Measurements from ENCODE around the gene STAT3. TPM values are rescaled to one million over a fixed set of nuclear protein-coding genes. Genes with fewer than 3 reads are reported as not detected.

Gene STAT3
- total and polyA plus RNA-seq, 9 of the 15 experiments (the other 6 are each of a cell fraction or from before 2014, with no cell fraction given): 90.0 to 179 (median 114) TPM

DNA sequence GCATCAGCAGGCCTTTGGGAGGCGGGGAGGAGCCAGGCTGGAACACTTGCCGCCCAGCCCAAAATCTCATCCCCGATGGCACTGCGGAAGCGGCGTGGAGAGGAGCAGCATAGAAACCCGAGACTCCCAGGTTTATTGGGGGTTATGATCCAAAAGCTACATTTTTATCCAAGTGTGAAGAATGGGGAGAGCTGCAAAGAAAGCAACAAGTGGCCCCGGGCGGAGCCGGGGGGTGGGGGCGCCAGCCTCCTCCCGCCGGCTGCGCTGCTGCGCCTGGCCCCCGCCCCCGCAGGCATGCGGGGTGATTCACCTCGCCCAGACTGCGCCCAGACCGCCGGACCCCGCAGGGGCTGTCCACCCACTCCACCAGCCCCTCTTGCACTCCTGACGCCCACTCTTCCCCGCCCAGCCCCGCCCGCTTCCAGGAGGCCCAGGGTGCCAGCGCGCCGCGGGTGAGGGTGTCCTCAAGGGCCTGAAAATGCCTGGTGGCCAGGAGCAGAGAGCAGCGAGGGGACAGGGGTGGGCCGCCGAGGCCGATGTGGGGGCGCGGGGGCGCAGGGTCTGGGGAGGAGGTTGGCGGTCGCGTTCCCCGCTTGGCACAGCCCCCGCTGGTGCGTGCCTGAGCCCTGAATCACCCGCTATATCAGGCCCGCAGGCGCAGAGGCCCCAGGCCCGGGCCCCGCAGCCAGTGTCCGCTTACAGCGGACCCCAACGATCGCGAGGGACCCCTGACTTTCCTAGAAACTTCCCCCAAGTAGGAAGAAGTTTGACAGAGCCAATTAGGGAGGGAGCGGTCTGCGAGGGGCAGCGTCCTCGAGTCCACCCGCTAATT lies 33.5 kb upstream of the STAT3 start (continued):
- TF ChIP-seq, protein P1, sequence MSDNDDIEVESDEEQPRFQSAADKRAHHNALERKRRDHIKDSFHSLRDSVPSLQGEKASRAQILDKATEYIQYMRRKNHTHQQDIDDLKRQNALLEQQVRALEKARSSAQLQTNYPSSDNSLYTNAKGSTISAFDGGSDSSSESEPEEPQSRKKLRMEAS (CRISPR knock-in tag; IDR thresholded peaks at IDR 0.05): no peak
- TF ChIP-seq, protein P2, sequence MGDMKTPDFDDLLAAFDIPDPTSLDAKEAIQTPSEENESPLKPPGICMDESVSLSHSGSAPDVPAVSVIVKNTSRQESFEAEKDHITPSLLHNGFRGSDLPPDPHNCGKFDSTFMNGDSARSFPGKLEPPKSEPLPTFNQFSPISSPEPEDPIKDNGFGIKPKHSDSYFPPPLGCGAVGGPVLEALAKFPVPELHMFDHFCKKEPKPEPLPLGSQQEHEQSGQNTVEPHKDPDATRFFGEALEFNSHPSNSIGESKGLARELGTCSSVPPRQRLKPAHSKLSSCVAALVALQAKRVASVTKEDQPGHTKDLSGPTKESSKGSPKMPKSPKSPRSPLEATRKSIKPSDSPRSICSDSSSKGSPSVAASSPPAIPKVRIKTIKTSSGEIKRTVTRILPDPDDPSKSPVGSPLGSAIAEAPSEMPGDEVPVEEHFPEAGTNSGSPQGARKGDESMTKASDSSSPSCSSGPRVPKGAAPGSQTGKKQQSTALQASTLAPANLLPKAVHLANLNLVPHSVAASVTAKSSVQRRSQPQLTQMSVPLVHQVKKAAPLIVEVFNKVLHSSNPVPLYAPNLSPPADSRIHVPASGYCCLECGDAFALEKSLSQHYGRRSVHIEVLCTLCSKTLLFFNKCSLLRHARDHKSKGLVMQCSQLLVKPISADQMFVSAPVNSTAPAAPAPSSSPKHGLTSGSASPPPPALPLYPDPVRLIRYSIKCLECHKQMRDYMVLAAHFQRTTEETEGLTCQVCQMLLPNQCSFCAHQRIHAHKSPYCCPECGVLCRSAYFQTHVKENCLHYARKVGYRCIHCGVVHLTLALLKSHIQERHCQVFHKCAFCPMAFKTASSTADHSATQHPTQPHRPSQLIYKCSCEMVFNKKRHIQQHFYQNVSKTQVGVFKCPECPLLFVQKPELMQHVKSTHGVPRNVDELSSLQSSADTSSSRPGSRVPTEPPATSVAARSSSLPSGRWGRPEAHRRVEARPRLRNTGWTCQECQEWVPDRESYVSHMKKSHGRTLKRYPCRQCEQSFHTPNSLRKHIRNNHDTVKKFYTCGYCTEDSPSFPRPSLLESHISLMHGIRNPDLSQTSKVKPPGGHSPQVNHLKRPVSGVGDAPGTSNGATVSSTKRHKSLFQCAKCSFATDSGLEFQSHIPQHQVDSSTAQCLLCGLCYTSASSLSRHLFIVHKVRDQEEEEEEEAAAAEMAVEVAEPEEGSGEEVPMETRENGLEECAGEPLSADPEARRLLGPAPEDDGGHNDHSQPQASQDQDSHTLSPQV (IDR thresholded peaks at IDR 0.05): no peak
- TF ChIP-seq POLR2AphosphoS5 (IDR thresholded peaks at IDR 0.05; ENCODE audit: control insufficient read depth, insufficient read depth, low read depth, low read length) (peak; percentile 17; the same call in 1 of the 2 replicates), KLF10 (CRISPR knock-in tag; IDR thresholded peaks at IDR 0.05) (no peak), EWSR1 (IDR thresholded peaks at IDR 0.05; ENCODE audit: borderline replicate concordance, low read depth, partially characterized antibody) (no peak), KAT8 (IDR thresholded peaks at IDR 0.05; ENCODE audit: low read depth) (no peak), ELF4 (CRISPR knock-in tag; IDR thresholded peaks at IDR 0.05) (no peak), ZNF561 (CRISPR knock-in tag; conservative IDR thresholded peaks at IDR 0.05) (no peak), MCM5 (IDR thresholded peaks at IDR 0.05; ENCODE audit: low read depth) (no peak), ZEB2 (IDR thresholded peaks at IDR 0.05) (no peak), BACH1 (tag; IDR thresholded peaks at IDR 0.05) (no peak), NFATC3 (IDR thresholded peaks at IDR 0.05) (no peak), ZNF444 (CRISPR knock-in tag; IDR thresholded peaks at IDR 0.05) (no peak), ZNF431 (CRISPR knock-in tag; IDR thresholded peaks at IDR 0.05) (no peak), PHB2 (IDR thresholded peaks at IDR 0.05; ENCODE audit: low read depth) (no peak), ZNF253 (CRISPR knock-in tag; conservative IDR thresholded peaks at IDR 0.05) (no peak), NR2C1 (IDR thresholded peaks at IDR 0.05) (no peak), NR2C1 (tag; IDR thresholded peaks at IDR 0.05) (no peak)
- TF ChIP-seq, protein P3, sequence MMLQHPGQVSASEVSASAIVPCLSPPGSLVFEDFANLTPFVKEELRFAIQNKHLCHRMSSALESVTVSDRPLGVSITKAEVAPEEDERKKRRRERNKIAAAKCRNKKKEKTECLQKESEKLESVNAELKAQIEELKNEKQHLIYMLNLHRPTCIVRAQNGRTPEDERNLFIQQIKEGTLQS (IDR thresholded peaks at IDR 0.05): peak; percentile 45
- TF ChIP-seq, protein P3 (CRISPR knock-in tag; conservative IDR thresholded peaks at IDR 0.05): no peak
- TF ChIP-seq, protein P4, sequence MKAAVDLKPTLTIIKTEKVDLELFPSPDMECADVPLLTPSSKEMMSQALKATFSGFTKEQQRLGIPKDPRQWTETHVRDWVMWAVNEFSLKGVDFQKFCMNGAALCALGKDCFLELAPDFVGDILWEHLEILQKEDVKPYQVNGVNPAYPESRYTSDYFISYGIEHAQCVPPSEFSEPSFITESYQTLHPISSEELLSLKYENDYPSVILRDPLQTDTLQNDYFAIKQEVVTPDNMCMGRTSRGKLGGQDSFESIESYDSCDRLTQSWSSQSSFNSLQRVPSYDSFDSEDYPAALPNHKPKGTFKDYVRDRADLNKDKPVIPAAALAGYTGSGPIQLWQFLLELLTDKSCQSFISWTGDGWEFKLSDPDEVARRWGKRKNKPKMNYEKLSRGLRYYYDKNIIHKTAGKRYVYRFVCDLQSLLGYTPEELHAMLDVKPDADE (conservative IDR thresholded peaks at IDR 0.05; ENCODE audit: control insufficient read depth, low read depth, low read length): no peak
- TF ChIP-seq, protein P5, sequence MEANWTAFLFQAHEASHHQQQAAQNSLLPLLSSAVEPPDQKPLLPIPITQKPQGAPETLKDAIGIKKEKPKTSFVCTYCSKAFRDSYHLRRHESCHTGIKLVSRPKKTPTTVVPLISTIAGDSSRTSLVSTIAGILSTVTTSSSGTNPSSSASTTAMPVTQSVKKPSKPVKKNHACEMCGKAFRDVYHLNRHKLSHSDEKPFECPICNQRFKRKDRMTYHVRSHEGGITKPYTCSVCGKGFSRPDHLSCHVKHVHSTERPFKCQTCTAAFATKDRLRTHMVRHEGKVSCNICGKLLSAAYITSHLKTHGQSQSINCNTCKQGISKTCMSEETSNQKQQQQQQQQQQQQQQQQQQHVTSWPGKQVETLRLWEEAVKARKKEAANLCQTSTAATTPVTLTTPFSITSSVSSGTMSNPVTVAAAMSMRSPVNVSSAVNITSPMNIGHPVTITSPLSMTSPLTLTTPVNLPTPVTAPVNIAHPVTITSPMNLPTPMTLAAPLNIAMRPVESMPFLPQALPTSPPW (CRISPR knock-in tag; IDR thresholded peaks at IDR 0.05): peak; percentile 69
